HT-29 (cell line): ENCODE measurements around the gene TRAPPC3. TPM values are rescaled to one million over a fixed set of nuclear protein-coding genes. Genes with fewer than 3 reads are reported as not detected.
"Not testable (repeated sequence)": the region's sequence is repeated elsewhere in the genome, so short reads cannot be mapped to it uniquely, and the experiment has no call there.

Experiments used
- DNase-seq: peaks from one replicate; pipeline ENCODE4 v3.0.0-alpha.2; 2015; ENCODE audit warnings: low spot score
- total RNA-seq: library from RNA; depleted of rRNA; stranded (reverse); fragments of >200 nt; shearing (Covaris generic); gene quantifications from 2 replicates; pipeline ENCODE4 v1.2.3, GENCODE V29; 2014; rRNA removed

The TRAPPC3 gene
- 65.8 and 80.9 TPM in 2 replicates for total RNA-seq

- peak; percentile 100 for DNase-seq
Observed at GRCh38 chr1:36149237-36149972, at the start of gene TRAPPC3. Gene TRAPPC3 (minus strand): TSS chr1:36149486. CDS start chr1:36149378, 108 bp downstream.

GRCh38 chr1:36198641-36199040 is 49.4 kb upstream of the TRAPPC3 start:
- DNase-seq, result no peak

GRCh38 chr1:36196805-36197204 is 47.5 kb upstream of the TRAPPC3 start:
- not testable (repeated sequence) for DNase-seq

GRCh38 chr1:36187800-36188593 is 38.7 kb upstream of the TRAPPC3 start:
- DNase-seq, result peak; percentile 93

- DNase-seq, result no peak
Observed at GRCh38 chr1:36183309-36183856, 34.1 kb upstream of the TRAPPC3 start.

- DNase-seq, result no peak
Observed at GRCh38 chr1:36182734-36183133, 33.4 kb upstream of the TRAPPC3 start.

GRCh38 chr1:36179220-36179600 is 29.9 kb upstream of the TRAPPC3 start:
- DNase-seq, result no peak

- peak; percentile 87 for DNase-seq
Observed at GRCh38 chr1:36178471-36179219, 29.4 kb upstream of the TRAPPC3 start.

GRCh38 chr1:36177589-36178431 is 28.5 kb upstream of the TRAPPC3 start:
- DNase-seq, result no peak

GRCh38 chr1:36176106-36176949 is 27.0 kb upstream of the TRAPPC3 start:
- no peak for DNase-seq

- DNase-seq, result peak; percentile 34
Observed at GRCh38 chr1:36175137-36176095, 26.1 kb upstream of the TRAPPC3 start.

- DNase-seq, result no peak
Observed at GRCh38 chr1:36174713-36175112, 25.4 kb upstream of the TRAPPC3 start.

GRCh38 chr1:36172983-36173382 is 23.7 kb upstream of the TRAPPC3 start:
- DNase-seq, result no peak

GRCh38 chr1:36172017-36172747 is 22.9 kb upstream of the TRAPPC3 start:
- no peak for DNase-seq

GRCh38 chr1:36170643-36171412 is 21.5 kb upstream of the TRAPPC3 start:
- DNase-seq, result no peak

GRCh38 chr1:36168514-36168913 is 19.2 kb upstream of the TRAPPC3 start:
- no peak for DNase-seq
